MM.1S (cell line): ENCODE data around the gene ADAMTSL2.

Experiments used
- EZH2 ChIP-seq: fragments of 300-600 bp; sonication (generic); optimal IDR thresholded peaks from 2 replicates; pipeline ENCODE3; 2017; ENCODE audit warnings: low read depth, mild to moderate bottlenecking, antibody characterized with exemption, low read length, mixed read lengths
- TF ChIP-seq, protein P1 (sequence below): fragments of 300-600 bp; sonication (generic); IDR thresholded peaks from 2 replicates; pipeline ENCODE4 v1.5.1; 2016; ENCODE audit warnings: antibody characterized with exemption, low read length, mixed read lengths

DNA sequence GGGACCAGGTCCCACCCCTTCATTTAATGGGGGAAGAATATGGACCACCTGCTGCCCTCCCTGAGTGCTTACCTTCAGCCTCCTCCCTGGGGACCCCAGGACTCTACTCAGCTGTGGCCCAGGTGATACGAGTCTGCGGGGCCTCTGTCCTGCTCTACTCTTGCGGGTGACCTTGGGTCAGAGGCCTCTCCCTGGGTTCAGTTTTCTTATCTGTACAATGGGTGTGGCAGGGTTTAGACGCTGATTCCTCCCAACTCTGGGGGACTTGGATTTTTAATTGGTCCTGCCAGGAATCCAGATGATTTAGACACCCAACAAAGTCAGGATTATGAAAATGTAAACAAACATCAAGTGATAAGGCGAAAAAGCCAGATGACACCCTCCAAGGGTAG is 49.7 kb downstream of the ADAMTSL2 start:
- TF ChIP-seq, protein P1, sequence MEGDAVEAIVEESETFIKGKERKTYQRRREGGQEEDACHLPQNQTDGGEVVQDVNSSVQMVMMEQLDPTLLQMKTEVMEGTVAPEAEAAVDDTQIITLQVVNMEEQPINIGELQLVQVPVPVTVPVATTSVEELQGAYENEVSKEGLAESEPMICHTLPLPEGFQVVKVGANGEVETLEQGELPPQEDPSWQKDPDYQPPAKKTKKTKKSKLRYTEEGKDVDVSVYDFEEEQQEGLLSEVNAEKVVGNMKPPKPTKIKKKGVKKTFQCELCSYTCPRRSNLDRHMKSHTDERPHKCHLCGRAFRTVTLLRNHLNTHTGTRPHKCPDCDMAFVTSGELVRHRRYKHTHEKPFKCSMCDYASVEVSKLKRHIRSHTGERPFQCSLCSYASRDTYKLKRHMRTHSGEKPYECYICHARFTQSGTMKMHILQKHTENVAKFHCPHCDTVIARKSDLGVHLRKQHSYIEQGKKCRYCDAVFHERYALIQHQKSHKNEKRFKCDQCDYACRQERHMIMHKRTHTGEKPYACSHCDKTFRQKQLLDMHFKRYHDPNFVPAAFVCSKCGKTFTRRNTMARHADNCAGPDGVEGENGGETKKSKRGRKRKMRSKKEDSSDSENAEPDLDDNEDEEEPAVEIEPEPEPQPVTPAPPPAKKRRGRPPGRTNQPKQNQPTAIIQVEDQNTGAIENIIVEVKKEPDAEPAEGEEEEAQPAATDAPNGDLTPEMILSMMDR: no peak
- no peak for TF ChIP-seq EZH2
